Liver (tissue), 9 donors: ENCODE results near the gene SLX9. TPM values are rescaled to one million over a fixed set of nuclear protein-coding genes. Genes with fewer than 3 reads are reported as not detected.

Experiments
- DNase-seq: peaks from one replicate; pipeline ENCODE4 v3.0.0-alpha.2; 2017; ENCODE audit warnings: low spot score
- H3K27ac ChIP-seq, 2 donors: one replicate each; pipeline ENCODE4 v1.7.0; 2013; ENCODE audit warnings: inconsistent platforms in 2 of 2, low read length in 2 of 2, control low read depth in 1 of 2, low read depth in 1 of 2, mild to moderate bottlenecking in 1 of 2
- H3K27me3 ChIP-seq, 4 donors: one replicate each; pipeline versions ENCODE4 v1.6.1 to v1.7.0; 2013; ENCODE audit warnings: low read length in 3 of 4, inconsistent platforms in 1 of 4, mild to moderate bottlenecking in 1 of 4, moderate library complexity in 1 of 4; ENCODE audit not compliant: control insufficient read depth in 4 of 4, insufficient read depth in 4 of 4
- H3K36me3 ChIP-seq, 4 donors: one replicate each; pipeline versions ENCODE4 v1.6.1 to v1.7.0; 2013; ENCODE audit warnings: low read length in 3 of 4, mild to moderate bottlenecking in 3 of 4, low read depth in 1 of 4, moderate library complexity in 1 of 4; ENCODE audit not compliant: control insufficient read depth in 4 of 4, insufficient read depth in 3 of 4
- H3K4me1 ChIP-seq, 4 donors: one replicate each; pipeline versions ENCODE4 v1.6.1 to v1.7.0; 2013; ENCODE audit warnings: low read length in 3 of 4, mild to moderate bottlenecking in 3 of 4, moderate library complexity in 1 of 4; ENCODE audit not compliant: control insufficient read depth in 4 of 4, insufficient read depth in 4 of 4
- H3K4me3 ChIP-seq, 3 donors: one replicate each; pipeline versions ENCODE4 v1.6.1 to v1.7.0; 2013; ENCODE audit warnings: low read length in 3 of 3, control low read depth in 1 of 3, low read depth in 1 of 3, mild to moderate bottlenecking in 1 of 3
- H3K9ac ChIP-seq, 2 donors: one replicate each; pipeline ENCODE4 v1.7.0; 2013; ENCODE audit warnings: low read length in 2 of 2, mild to moderate bottlenecking in 2 of 2, moderate library complexity in 2 of 2, control low read depth in 1 of 2, low read depth in 1 of 2
- H3K9me3 ChIP-seq, 4 donors: one replicate each; pipeline versions ENCODE4 v1.6.1 to v1.7.0; 2013; ENCODE audit warnings: low read length in 3 of 4; ENCODE audit not compliant: control insufficient read depth in 4 of 4
- ATF3 ChIP-seq: IDR thresholded peaks from 2 replicates; pipeline ENCODE4 v1.6.1; 2016; ENCODE audit warnings: antibody characterized with exemption
- CTCF ChIP-seq: fragments of 150-350 bp; IDR thresholded peaks from 2 replicates; pipeline ENCODE4 v1.5.1; 2017; ENCODE audit warnings: improper control_type of control experiment, low read depth, low read length; ENCODE audit not compliant: missing input control
- FOXA1 ChIP-seq: IDR thresholded peaks from 2 replicates; pipeline ENCODE4 v1.6.1; 2016; ENCODE audit warnings: antibody characterized with exemption
- FOXA2 ChIP-seq: IDR thresholded peaks from 2 replicates; pipeline ENCODE4 v1.6.1; 2016; ENCODE audit warnings: antibody characterized with exemption
- GABPA ChIP-seq, 2 donors: IDR thresholded peaks in 1 of 2; conservative IDR thresholded peaks in 1 of 2; 2 replicates each; pipeline ENCODE4 v1.6.1; 2016; ENCODE audit warnings: antibody characterized with exemption in 2 of 2, mild to moderate bottlenecking in 1 of 2, moderate library complexity in 1 of 2
- HNF4A ChIP-seq, 2 donors: conservative IDR thresholded peaks; 2 replicates each; pipeline ENCODE4 v1.6.1; 2016; ENCODE audit warnings: antibody characterized with exemption in 2 of 2, mild to moderate bottlenecking in 2 of 2
- HNF4G ChIP-seq: IDR thresholded peaks from 2 replicates; pipeline ENCODE4 v1.6.1; 2016; ENCODE audit warnings: antibody characterized with exemption
- NR2F2 ChIP-seq: IDR thresholded peaks from 2 replicates; pipeline ENCODE4 v1.6.1; 2016; ENCODE audit warnings: antibody characterized with exemption
- RAD21 ChIP-seq, 2 donors: IDR thresholded peaks; 2 replicates each; pipeline ENCODE4 v1.6.1; 2016; ENCODE audit warnings: antibody characterized with exemption in 2 of 2, mild to moderate bottlenecking in 2 of 2
- REST ChIP-seq: IDR thresholded peaks from 2 replicates; pipeline ENCODE4 v1.6.1; 2016; ENCODE audit warnings: antibody characterized with exemption, mild to moderate bottlenecking
- RXRA ChIP-seq, 2 donors: IDR thresholded peaks; 2 replicates each; pipeline ENCODE4 v1.6.1; 2017 to 2018; ENCODE audit warnings: antibody characterized with exemption in 2 of 2, mild to moderate bottlenecking in 1 of 2
- SP1 ChIP-seq: IDR thresholded peaks from 2 replicates; pipeline ENCODE4 v1.6.1; 2018; ENCODE audit warnings: antibody characterized with exemption, mild to moderate bottlenecking
- TAF1 ChIP-seq: conservative IDR thresholded peaks from 2 replicates; pipeline ENCODE4 v1.6.1; 2016; ENCODE audit warnings: antibody characterized with exemption, mild to moderate bottlenecking
- YY1 ChIP-seq: IDR thresholded peaks from 2 replicates; pipeline ENCODE4 v1.6.1; 2016; ENCODE audit warnings: antibody characterized with exemption, mild to moderate bottlenecking
- ZBTB33 ChIP-seq: IDR thresholded peaks from 2 replicates; pipeline ENCODE4 v1.6.1; 2016; ENCODE audit warnings: antibody characterized with exemption
- WGBS: extraction: QIAGEN DNeasy Blood & Tissue Kit; methylation state at CpG from one replicate; pipeline ENCODE4 v1.1.7; 2013; 5-methylcytosine and 5-hydroxymethylcytosine counted together
- polyA plus RNA-seq, 2 donors: library from polyadenylated mRNA; stranded (reverse) in 1 of 2; unstranded in 1 of 2; fragments of 200-250 nt in 1 of 2; fragments of >200 nt in 1 of 2; fragmentation: Nextera tagmentation in 1 of 2; extraction: Ambion mirVana in 1 of 2; gene quantifications; one replicate each; pipeline versions ENCODE4 v1.2.1 to v1.2.3, GENCODE V29; 2013 to 2015
- total RNA-seq, 2 donors: library from RNA; depleted of rRNA; stranded (reverse); fragments of >200 nt; gene quantifications; one replicate each; pipeline ENCODE4 v1.2.3, GENCODE V29; 2014
- donor health status: healthy.
- donor health status: healthy.
- donor health status: healthy.
- donor health status: healthy.
- donor health status: healthy.

The SLX9 gene
- total and polyA plus RNA-seq, 4 donors: 7.5 to 20.3 (median 12.2) TPM

GRCh38 chr21:44904141-44904923 is 35.5 kb upstream of the SLX9 start:
- no peaks in the 10 kb centered on the region for H3K27me3 ChIP-seq
- H3K4me1 ChIP-seq: peaks cover 0 to 5% (median 2%) of the 10 kb centered on the region in 4 donors
- no peak overlapping the region for H3K9ac ChIP-seq
- peaks cover 0 to 11% (median 0%) of the 10 kb centered on the region in 4 donors for H3K36me3 ChIP-seq
- WGBS: 95% methylated on average over 14 of the region's 14 CpGs
- no peaks in the 10 kb centered on the region for H3K9me3 ChIP-seq
- no peak overlapping the region for H3K27ac ChIP-seq
- TF ChIP-seq REST (no peak), YY1 (no peak), TAF1 (no peak), FOXA2 (no peak), NR2F2 (no peak), CTCF (no peak), ATF3 (no peak), HNF4A (conservative IDR thresholded peaks at IDR 0.05) (no peak), GABPA (IDR thresholded peaks at IDR 0.05 in 1 of 2, conservative IDR thresholded peaks at IDR 0.05 in 1 of 2) (no peak)
- H3K4me3 ChIP-seq: no peak overlapping the region
- DNase-seq: no peak

GRCh38 chr21:44905016-44905727 is 34.7 kb upstream of the SLX9 start:
- TF ChIP-seq FOXA2 (no peak), ATF3 (no peak), ZBTB33 (no peak), GABPA (IDR thresholded peaks at IDR 0.05 in 1 of 2, conservative IDR thresholded peaks at IDR 0.05 in 1 of 2) (no peak), HNF4A (conservative IDR thresholded peaks at IDR 0.05) (no peak), FOXA1 (no peak), RXRA (IDR thresholded peaks at IDR 0.05) (no peak), CTCF (no peak), SP1 (no peak), REST (no peak), RAD21 (IDR thresholded peaks at IDR 0.05) (no peak), HNF4G (no peak)
- Histone ChIP-seq H3K27me3 (no peaks in the 10 kb centered on the region), H3K4me3 (no peak overlapping the region), H3K36me3 (peaks cover 0 to 11% (median 0%) of the 10 kb centered on the region in 4 donors), H3K9ac (no peak overlapping the region), H3K4me1 (peaks cover 4 to 8% (median 5%) of the 10 kb centered on the region in 4 donors), H3K27ac (no peak overlapping the region), H3K9me3 (no peaks in the 10 kb centered on the region)
- DNase-seq: no peak
- 91% methylated on average over 22 of the region's 22 CpGs for WGBS
